Measurements from ENCODE around the gene SNX19.
A peak's percentile ranks its signal among the peaks of the same experiment; 100 is the strongest.

Gene SNX19

GRCh38 chr11:130846606-130847005 is 69.7 kb downstream of the SNX19 start:
- DNase-seq (ENCODE audit: low read depth): peak; percentile 48

- no peak for DNase-seq (ENCODE audit: low read depth)
These were observed 74.3 kb downstream of the SNX19 start for GRCh38 chr11:130842001-130842400.

- no peak for DNase-seq (ENCODE audit: low read depth)
These were observed 75.6 kb downstream of the SNX19 start for GRCh38 chr11:130840679-130841078.

GRCh38 chr11:130839981-130840666 is 76.2 kb downstream of the SNX19 start:
- no peak for DNase-seq (ENCODE audit: low read depth)

GRCh38 chr11:130837194-130837593 is 79.1 kb downstream of the SNX19 start:
- no peak for DNase-seq (ENCODE audit: low read depth)

- no peak for DNase-seq (ENCODE audit: low read depth)
These were observed 81.4 kb downstream of the SNX19 start for GRCh38 chr11:130834886-130835285.

- DNase-seq (ENCODE audit: low read depth): peak; percentile 72
These were observed 83.5 kb downstream of the SNX19 start for GRCh38 chr11:130832566-130833425.

GRCh38 chr11:130831976-130832375 is 84.3 kb downstream of the SNX19 start:
- peak; percentile 38 for DNase-seq (ENCODE audit: low read depth)

- no peak for DNase-seq (ENCODE audit: low read depth)
These were observed 84.8 kb downstream of the SNX19 start for GRCh38 chr11:130831506-130831905.

GRCh38 chr11:130830566-130830965 is 85.7 kb downstream of the SNX19 start:
- peak; percentile 42 for DNase-seq (ENCODE audit: low read depth)

GRCh38 chr11:130829920-130830511 is 86.3 kb downstream of the SNX19 start:
- DNase-seq (ENCODE audit: low read depth): no peak

GRCh38 chr11:130828741-130829140 is 87.5 kb downstream of the SNX19 start:
- DNase-seq (ENCODE audit: low read depth): no peak

GRCh38 chr11:130827451-130828377 is 88.6 kb downstream of the SNX19 start:
- peak; percentile 89 for DNase-seq (ENCODE audit: low read depth)

- peak; percentile 44 for DNase-seq (ENCODE audit: low read depth)
These were observed 89.7 kb downstream of the SNX19 start for GRCh38 chr11:130826572-130826971.

GRCh38 chr11:130825983-130826382 is 90.3 kb downstream of the SNX19 start:
- no peak for DNase-seq (ENCODE audit: low read depth)

GRCh38 chr11:130825561-130825960 is 90.7 kb downstream of the SNX19 start:
- no peak for DNase-seq (ENCODE audit: low read depth)
